ENCODE data around the gene PID1.
"Not testable (repeated sequence)": the region's sequence is repeated elsewhere in the genome, so short reads cannot be mapped to it uniquely, and the experiment has no call there.

PID1 gene

DNA sequence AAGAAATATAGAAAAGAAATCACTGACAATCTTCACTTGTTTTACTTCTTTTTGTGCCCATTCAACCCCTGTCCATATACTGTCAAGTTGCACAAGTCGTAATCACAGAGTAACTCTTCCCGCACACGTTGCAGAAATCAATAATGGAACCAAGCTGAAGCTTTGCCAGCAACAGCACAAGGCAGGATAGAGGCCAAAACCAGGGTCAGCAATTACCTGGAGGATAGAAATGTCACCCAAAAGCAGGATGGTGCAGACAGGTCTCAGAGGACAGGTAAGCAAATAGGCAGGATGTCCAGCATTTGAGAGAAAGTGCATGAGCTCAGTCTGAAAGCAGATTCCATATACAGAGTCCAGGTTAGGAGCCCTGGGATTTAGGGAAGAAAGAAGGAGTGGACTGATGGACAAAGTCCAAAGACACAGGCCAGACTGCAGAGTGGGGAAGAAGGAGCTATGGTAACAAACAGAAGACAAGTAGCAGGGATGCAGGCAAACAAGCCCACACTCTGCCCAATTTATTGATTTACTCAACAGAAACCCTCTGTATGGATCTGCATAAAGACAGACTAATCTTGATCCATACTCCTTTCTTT is 52.7 kb downstream of the PID1 start:
- DNase-seq (ENCODE audit: low read depth in 2 of 3, low spot score in 2 of 3): no peak

DNA sequence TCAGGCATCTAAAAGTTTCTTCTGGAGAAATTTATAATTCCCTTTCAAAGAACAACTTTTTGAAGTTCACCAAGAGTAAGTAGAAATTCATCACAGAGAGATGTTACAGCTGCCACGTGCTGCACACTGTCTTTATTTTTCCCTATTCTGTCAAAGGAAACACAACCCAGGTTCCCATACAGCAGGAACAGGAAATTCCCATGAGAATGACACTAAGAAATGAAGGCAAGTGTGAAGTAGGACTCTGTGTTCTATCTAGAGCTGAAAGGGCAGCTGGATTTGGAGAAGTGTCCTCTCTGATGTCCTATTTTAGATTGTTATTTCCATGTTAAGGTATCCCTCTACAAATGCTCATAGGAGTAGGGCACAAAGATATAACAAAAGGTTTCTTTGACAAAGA is 58.8 kb downstream of the PID1 start:
- no peak for DNase-seq (ENCODE audit: low read depth in 2 of 3, low spot score in 2 of 3)

GRCh38 chr2:229210641-229211040 is 60.4 kb downstream of the PID1 start:
- no peak for DNase-seq (ENCODE audit: low read depth in 2 of 3, low spot score in 2 of 3)

- DNase-seq (ENCODE audit: low read depth in 2 of 3, low spot score in 2 of 3): no peak
Measured at GRCh38 chr2:229206548-229206947, 64.5 kb downstream of the PID1 start.

- DNase-seq (ENCODE audit: low read depth in 2 of 3, low spot score in 2 of 3): no peak
Measured at GRCh38 chr2:229205704-229206103, 65.4 kb downstream of the PID1 start.

DNA sequence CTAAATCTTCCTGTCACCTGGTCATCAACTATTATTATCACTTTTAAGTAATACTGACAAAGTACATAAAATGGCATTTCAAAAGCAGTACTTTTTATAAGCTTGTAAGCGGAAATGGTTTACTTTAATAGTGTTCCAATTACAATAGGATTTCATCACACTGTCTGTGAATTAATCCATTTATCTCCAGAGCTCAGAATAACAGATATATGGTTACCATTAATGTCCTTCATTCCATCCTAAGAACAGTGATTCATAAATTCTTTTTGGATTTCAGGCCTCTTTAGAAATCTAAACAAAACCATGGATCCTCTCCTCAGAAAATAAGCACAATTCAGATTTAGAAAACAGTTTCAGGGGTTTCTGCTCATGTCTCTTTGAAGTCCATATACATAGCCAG is 68.4 kb downstream of the PID1 start:
- no peak for DNase-seq (ENCODE audit: low read depth in 2 of 3, low spot score in 2 of 3)

- DNase-seq (ENCODE audit: low read depth in 2 of 3, low spot score in 2 of 3): no peak
Measured at GRCh38 chr2:229201521-229201920, 69.6 kb downstream of the PID1 start.

- no peak for DNase-seq (ENCODE audit: low read depth in 2 of 3, low spot score in 2 of 3)
Measured at GRCh38 chr2:229199267-229199666, 71.8 kb downstream of the PID1 start.

DNA sequence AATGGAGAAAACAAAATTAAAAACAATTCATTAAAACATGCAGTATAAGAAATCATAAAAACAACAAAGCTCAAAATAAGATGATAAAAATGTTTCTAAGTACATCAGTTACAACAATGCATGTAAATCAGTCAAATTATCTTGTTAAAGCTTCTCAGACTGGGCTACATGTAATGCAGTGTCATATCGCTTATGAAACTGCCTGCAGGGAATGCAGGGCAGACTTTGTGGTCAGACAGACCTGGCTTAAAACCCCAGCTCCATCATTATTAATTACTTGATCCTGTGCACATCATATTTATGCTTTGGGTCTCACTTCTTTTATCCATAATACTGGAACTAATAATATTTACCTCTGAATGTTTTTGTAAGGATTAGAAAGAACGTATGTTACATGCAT is 74.6 kb downstream of the PID1 start:
- DNase-seq (ENCODE audit: low read depth in 2 of 3, low spot score in 2 of 3): no peak

- no peak for DNase-seq (ENCODE audit: low read depth in 2 of 3, low spot score in 2 of 3)
Measured at GRCh38 chr2:229195346-229195947, 75.6 kb downstream of the PID1 start.

DNA sequence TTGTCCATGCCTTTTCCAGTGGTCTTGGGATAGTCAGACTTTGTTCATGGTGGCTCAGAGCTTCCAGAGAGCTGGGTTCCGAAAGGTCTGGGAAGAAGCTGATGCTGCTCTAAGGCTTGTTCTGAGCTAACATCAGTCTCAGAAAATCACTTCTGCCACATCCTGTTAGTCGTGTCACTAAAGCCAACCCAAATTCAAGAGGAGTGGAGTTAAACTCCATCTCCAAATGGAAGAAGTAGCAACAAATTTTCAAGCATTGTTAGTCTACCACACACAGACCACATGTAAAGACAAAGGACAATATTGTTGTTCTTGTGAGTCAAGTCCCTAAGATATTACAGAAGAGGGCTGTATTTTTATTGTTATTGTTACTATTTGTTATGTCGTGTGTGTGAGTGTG is 77.8 kb downstream of the PID1 start:
- DNase-seq (ENCODE audit: low read depth in 2 of 3, low spot score in 2 of 3): no peak

- DNase-seq (ENCODE audit: low read depth in 2 of 3, low spot score in 2 of 3): no peak
Measured at GRCh38 chr2:229191413-229191812, 79.7 kb downstream of the PID1 start.

DNA sequence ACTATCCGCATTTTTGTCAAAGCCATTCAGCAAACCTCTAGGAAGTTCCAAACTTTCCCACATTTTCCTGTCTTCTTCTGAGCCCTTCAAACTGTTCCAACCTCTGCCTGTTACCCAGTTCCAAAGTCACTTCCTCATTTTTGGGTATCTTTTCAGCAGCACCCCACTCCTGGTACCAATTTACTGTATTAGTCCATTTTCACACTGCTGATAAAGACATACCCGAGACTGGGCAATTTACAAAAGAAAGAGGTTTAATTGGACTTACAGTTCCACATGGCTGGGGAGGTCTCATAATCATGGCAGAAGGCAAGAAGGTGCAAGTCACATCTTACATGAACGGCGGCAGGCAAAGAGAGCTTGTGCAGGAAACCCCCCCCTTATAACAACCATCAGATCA is 84.0 kb downstream of the PID1 start:
- not testable (repeated sequence) for DNase-seq (ENCODE audit: low read depth in 2 of 3, low spot score in 2 of 3)

DNA sequence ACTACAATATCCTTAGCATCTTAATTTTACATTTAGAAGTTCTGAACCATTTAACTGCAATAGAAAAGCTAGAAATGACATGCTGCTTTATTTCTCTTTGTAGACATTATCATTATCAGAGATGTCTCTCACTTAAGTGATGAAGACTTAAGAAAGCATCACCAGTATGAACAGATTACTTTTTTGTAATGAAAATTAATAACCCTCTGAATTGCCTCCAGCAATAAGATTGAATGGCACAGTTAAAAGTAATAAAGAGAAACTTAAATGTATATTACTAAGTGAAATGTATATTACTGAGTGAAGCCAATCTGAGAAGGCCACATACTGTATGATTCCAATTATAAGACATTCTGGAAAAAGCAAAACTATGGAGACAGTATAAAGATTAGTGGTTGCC is 89.4 kb downstream of the PID1 start:
- no peak for DNase-seq (ENCODE audit: low read depth in 2 of 3, low spot score in 2 of 3)

DNA sequence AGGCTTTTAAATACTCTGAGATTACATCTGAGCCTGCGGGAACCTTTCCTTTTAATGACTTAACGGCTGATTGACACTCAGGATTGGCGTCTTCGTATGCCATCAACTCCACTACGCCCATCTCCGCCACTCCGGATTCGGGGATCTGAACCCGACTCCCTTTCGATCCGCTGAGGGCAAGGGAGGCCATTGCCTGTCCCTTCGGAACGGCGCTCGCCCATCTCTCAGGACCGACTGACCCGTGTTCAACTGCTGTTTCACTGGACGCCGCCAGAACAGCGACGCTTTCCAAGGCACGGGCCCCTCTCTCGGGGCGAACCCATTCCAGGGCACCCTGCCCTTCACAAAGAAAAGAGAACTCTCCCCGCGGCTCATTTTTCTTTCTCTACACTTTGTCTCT is 90.4 kb downstream of the PID1 start:
- no peak for DNase-seq (ENCODE audit: low read depth in 2 of 3, low spot score in 2 of 3)

GRCh38 chr2:229179628-229180027 is 91.5 kb downstream of the PID1 start:
- no peak for DNase-seq (ENCODE audit: low read depth in 2 of 3, low spot score in 2 of 3)

GRCh38 chr2:229178706-229179105 is 92.4 kb downstream of the PID1 start:
- DNase-seq (ENCODE audit: low read depth in 2 of 3, low spot score in 2 of 3): no peak

- DNase-seq (ENCODE audit: low read depth in 2 of 3, low spot score in 2 of 3): no peak
Measured at GRCh38 chr2:229178117-229178516, 93.0 kb downstream of the PID1 start.

DNA sequence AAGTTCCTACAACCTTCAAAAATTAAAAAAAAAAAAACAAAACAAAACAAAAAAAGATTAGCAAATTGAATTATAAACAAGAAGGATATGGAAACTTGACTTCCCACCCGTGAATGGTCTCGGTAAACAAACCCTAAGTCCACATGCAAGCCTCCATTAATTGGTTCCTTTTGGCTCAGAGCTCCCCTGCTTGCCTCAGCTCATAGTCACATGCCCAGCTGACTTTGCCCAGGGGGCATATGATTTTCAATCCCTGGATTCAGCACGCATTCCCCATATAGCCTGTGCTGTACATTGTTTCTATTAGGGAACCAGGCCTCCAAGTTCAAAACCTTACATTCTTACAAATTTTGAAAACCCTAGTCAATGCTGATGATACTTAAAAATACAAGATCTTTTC is 95.0 kb downstream of the PID1 start:
- no peak for DNase-seq (ENCODE audit: low read depth in 2 of 3, low spot score in 2 of 3)

GRCh38 chr2:229175497-229175863 is 95.6 kb downstream of the PID1 start:
- no peak for DNase-seq (ENCODE audit: low read depth in 2 of 3, low spot score in 2 of 3)

GRCh38 chr2:229174794-229175496 is 96.1 kb downstream of the PID1 start:
- no peak for DNase-seq (ENCODE audit: low read depth in 2 of 3, low spot score in 2 of 3)

DNA sequence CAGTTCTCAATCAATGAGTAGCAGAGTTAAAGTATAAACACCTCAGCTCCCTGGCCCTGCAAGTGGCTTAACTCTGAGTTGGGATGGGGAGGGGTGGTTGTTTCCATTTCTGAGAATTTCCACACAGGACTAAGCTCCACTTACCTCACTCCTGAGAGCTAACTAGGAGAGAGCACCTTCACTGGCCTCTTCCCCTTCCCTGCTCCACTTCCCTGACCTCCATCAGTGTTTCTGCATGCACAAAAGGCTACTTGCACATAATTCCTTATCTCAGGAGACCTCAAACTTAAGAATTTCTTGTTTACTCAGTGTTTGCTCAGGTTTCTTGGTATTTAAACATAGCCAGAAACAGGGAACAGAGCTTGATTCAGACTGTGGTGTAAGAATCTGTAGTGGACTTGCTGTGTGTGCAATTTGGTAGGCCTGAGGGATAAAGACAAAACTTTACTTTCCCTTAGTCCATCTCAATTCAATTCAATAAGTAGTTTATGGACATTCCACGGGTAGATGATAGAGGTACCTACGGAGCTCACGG is 97.2 kb downstream of the PID1 start:
- DNase-seq (ENCODE audit: low read depth in 2 of 3, low spot score in 2 of 3): no peak

DNA sequence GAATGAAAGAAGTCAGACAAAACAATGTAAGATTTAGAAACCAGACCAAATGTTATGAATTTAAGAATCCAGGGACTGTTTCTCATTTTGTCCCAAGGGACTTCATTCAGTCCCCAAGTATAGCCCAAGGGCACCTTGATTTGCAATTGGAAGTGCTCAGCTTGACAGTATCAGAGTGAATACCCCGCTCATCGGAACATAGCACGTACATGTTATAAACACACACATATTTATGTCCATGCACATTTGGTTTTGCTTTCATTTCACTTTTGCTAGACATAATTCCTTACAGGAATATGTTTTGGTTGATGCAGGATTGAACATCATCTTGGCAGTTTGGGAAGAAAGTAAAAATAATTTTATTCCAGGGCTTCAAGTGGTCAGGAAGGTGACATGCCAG is 100.2 kb downstream of the PID1 start:
- no peak for DNase-seq (ENCODE audit: low read depth in 2 of 3, low spot score in 2 of 3)

Data from activated CD8-positive, alpha-beta memory T cell treated with anti-CD3 and anti-CD28 coated beads for 48 hours (primary cell).